NT2/D1 (cell line): Measurements from ENCODE around the gene RABGGTA.

ENCODE experiments used
- SUZ12 ChIP-seq: IDR thresholded peaks from 2 replicates; pipeline ENCODE4 v1.6.1; 2011; ENCODE audit not compliant: insufficient read length, insufficient read depth; ENCODE audit errors: extremely low read depth
- ZNF274 ChIP-seq: IDR thresholded peaks from 2 replicates; pipeline ENCODE4 v1.6.1; 2011; ENCODE audit warnings: mild to moderate bottlenecking, low read depth, low read length

DNA sequence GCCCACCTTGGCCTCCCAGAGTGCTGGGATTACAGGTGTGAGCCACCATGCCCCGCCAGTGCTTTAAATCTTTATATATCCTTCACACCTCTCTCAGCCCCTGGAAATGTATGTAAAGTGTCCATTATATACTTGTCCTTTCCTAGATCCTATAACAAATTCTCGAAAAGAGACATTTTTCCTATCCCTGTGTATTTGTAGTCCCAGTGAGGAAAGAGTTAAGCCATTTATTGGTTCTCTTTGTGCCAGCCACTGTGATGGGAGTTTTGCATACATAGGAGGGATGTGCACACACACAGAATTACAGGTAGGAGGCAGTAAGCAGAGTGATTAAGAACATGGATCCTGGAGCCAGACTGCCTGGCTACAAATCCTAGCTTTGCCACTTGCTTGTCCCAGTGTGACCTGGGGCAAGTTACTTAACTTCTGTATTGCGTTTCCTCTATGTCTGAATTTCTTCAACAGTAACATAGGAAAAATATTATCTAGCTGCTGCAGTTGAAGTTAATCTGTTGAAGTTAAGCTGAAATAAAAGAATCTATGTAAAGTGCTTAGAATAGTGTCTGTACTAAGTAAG is 2.1 kb upstream of the RABGGTA start:
- TF ChIP-seq SUZ12, result no peak
- no peak for TF ChIP-seq ZNF274
